HG02981 (cell line): ENCODE data around the gene SNTG2.

Experiments used
- ATAC-seq: cut with Tn5 transposase; IDR thresholded peaks from one replicate; pipeline ENCODE4 v1.9.1; 2021; ENCODE audit warnings: mild to moderate bottlenecking, moderate library complexity; ENCODE audit not compliant: unreplicated experiment

SNTG2 gene

DNA sequence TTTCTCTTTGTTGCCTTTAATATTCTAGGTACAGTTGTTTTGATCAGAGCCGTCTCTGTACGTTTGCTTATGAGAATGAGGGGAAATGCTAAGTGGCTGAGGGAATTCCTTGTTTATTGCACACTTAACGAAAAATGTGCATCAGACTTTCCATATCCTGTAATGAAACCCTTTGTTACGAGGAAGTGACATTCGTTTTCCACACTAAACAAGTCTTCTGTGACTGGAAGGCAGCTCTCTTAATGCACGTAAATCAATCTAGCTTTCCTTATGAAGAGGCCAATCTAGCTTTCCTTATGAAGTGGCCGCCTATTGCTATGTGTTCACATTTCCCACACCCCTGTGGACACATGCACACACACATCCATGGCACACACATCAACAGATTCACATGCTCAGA lies 186.2 kb downstream of the SNTG2 start:
- ATAC-seq, result no peak

DNA sequence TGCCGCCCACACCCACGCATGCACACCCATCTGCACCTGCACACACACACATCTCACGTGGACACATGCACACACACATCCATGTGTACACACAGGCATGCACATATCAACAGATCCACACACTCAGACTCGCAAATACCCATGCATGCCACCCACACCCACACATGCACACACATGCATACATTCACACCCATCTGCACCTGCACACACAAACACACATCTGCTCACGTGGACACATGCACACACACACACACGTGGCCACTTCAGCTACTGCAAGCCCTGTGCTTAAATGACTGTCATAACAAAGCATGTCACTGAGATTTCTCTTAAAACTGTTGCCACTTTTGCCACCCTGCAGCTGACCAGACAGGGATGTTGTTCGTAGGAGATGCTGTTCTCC lies 186.6 kb downstream of the SNTG2 start:
- no peak for ATAC-seq

DNA sequence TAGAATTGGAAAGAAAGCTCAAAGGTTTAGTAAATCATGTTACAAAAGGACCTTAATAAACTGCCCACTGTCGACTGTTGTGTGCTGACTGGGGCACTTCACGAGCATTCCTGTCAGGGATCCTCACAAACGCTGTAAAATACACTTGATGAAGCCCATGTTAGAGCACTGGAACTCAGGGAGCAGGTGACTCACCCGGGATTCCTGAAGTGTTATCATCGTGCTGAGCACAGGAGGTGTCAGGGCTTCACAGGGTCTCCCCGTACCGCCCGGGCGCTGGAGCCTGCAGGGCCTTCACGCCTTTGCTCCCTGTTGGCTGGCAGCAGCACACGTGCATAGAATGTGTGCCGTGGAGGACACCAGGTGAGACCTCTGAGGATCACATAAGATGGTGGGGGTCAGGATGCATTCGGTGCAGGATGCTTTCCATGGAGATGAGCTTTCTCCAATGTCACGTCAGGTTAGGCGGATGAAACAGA lies 187.3 kb downstream of the SNTG2 start:
- ATAC-seq, result no peak

DNA sequence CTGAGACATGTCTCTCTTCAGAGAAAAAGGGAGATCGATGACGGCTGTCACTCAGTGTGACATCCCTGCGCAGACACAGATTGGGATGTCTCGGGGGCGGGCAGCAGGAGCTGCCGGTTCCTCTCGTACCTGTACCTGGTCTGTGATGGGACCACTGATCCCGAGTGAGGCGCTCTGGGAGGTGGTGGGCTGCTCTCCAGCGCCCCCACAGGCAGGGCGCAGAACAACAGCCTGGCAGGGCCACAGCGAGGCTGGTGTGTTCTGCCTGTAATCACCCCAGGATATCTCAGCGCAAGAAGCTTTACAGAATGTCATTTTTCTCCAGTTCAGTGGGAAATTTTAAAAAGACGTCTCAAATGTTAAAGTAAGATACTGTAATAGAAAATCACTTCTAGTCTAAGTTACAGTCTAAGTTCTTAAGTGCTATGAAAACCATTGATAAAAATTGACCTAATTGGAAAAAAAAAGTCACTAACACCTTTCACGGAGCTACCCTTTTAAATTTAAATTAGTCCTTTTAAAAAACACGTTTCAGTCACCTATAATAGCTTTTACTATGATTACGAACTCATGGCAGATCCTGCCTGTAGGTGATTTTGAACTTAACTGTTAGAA lies 189.8 kb downstream of the SNTG2 start:
- peak; percentile 73 for ATAC-seq

DNA sequence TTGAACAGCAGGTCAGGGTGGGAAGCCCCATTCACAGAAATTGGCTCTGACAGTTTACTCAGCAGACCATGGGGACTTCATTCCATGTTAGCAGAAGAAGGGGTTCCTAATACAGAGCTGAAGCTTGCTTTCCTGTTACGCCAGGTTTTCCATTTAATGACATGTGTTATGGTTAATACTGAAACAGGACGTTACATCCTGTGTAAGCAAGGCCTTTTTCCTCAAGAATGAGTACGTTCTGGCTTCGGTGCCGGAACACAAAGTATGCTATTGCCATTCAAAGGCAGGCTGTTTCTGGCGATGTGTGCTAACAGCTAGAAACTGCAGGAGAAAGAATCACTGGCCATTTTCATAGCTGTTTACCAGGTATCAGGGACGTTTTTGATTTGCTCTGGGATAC lies 190.4 kb downstream of the SNTG2 start:
- no peak for ATAC-seq

DNA sequence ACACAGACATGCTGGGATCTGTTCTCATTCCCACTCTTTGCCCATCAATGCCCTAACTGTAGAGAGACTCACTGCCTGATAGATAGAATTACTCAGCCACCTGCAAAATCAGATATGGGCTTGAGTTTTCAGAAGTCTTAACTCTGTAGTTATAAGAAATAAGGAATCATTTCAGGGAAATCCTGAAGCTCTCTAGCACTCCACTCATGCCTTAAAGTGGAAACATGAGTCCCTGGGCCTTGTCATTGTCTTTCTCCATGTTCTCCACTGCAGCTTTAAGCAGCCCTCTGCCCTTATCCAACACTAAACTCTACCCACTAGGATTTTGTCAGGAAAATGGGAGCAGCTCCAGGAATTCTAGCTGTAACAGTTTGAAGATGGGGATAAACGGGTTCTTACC lies 192.5 kb downstream of the SNTG2 start:
- ATAC-seq, result no peak

DNA sequence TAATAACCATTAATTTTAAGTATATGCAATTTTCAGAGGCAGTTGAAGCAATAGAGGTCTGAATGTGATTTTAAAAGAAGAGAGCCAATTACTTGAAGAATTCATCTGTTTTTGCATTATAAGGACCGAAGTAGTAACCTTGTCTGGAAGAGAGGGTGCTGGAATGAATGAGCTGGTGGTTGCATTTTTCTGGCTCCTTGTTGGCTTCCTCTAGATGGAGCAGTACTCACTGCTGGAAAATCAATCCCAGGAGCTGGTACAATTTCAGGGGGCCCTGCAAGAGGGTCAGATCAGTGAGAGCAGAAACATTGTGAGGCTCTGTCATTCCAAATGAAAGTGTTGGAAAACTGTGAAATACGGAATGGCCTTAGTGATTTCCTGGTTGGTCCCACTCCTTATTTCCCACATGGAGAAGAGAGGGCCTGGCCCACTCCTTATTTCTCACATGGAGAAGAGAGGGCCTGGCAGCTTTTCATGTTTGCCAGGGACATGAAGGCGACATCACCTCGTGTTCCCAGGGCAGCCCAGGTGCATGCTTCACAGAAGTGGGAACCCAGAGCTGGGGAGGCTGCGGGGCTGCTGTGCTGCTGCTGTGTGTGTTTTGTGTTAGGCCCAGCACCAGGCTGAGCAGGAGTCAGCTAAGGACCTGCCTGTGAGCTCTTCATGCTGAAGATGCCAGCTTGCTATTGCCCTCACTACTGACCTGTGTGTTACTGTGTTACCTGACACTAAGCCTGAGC lies 197.4 kb downstream of the SNTG2 start:
- no peak for ATAC-seq

DNA sequence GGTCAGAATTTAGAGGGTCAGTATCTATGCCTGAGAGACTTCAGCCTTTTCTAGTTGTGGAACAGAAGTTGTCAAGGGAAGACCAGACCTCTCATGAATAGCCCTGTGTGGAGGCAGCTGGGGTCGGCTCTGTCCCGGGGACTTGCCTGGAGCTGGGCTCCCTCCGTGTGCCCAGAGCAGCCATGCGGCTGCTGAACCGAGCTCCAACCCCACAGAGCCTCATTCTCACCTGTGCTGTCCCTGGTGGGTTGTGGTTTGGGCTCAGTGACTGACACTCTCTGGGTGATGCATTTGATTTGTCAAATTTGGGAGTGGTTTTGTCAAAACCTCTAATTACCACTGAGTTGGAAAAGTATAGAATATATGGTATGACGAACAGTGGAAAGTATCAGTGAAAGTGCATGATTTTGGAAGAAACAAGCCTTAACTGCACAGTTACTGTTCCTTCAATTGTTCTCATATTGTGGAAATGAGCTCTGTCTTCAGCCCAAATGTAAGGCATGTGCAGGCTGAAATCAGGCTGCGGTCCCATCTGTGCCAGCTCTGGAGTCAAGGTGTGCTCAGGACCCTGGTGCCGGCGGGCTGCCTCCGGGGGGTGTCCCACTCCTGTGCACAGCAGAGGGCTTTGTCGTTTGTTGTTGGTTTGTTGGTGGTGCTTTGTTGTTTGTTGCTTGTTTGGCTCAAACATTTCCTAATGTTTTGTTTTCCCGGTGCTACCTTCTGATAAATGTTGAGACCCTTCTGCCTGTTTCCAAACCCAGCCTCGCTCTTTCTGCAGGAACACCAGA lies 200.3 kb downstream of the SNTG2 start:
- no peak for ATAC-seq

DNA sequence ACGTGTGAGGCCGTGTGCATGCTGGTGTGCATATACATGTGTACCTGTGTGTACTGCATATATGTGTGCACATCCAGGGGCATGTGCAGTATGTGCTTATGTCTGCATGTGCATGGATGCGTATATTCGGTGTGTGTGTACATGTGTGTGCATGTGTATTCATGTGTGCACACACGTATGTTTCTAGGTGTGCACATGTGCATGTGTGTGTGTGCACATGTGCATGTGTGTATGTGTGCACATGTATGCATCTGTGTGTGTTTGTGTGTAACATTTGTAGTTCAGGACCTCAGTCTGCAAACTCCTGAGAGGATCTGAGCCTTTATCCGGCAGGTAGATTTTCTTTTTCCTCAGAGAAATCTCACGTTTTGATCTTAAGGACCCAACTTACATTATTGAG lies 201.7 kb downstream of the SNTG2 start:
- ATAC-seq, result no peak

DNA sequence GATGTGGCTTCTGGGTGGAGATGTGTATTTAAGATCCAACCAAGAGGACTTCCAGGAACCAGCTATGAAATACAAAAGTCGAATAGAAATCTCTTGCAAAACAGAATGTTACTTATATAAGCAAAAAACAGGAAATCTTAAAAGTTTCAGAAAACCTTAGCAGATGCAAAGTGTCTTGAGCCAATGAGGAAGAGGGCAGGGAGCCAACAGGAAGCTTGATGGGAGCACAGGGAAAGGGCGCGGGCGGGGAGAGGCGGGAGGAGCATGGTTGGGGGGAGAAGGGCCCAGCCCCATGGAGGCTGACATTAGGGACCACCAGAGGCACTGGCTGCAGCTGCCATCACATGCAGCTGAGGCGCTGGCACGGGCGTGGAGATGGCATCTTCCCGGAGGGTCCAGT lies 203.3 kb downstream of the SNTG2 start:
- ATAC-seq, result no peak

DNA sequence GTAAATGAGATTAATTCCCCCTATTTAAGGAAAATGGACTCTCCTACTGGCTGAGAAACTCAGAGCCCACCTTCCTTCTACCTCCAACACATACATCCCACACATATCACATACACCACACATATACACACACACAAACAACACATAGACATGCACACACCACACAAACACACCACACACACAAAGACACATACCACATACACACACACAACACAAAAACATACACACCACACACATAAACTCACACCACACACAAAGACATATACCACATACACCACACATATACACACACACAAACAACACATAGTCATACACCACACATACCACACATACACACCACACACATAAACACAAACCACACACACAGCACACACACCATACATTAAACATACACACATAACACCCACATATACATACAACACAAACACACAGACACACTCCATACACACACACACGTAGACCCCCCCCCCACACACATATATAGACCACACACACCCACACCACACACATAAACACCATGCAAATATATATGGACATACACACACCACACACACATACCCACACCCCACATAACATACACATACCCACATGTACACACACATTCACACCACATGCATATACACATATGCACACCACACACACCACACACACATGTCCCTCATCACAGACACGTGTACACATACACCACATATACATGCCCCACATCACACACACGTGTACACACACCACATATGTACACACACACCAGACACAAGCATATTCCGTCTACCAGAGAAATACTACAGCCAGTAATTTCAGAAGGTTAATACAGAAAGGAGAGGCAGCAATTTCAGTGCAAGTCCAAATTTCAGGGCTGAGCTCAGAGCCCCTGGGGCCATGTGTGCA lies 204.3 kb downstream of the SNTG2 start:
- ATAC-seq, result no peak

DNA sequence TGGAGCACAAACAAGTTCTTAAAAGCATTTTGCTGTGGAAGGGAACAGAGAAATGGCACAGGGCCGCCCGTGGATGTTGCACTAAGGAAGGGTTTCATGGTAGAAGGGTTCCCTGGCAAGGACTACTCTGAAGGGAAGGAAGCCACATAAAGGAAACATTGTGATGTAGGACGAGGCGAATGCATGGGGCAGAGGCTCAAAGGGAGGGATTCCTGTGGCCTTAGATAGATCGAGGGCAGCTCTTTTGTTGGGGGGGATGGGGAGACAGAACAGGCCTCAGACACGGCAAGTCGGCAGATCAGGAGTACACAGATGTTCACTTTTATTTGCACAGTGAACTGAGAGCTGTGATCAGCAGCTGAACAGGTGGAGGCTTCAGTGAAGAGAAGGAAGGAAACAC lies 205.4 kb downstream of the SNTG2 start:
- ATAC-seq, result no peak

DNA sequence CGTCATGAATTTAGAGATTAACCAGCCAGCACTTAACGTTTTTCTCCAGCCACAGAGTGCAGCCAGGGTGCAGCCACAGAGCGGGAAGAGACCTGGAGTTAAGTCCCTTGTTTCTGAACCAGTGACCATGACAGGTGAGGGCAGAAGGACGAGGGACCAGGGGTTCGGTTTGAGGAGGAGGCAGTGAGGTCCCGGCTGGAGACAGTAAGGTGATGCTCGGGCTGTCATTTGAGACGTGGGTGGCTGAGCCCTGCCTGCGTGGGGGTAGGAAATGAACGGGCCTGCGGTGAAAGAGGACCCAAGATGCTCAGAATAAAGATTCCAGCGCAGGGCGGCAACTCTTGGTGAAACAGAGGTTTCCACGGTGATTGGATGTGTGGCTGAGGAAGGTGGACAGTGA lies 205.9 kb downstream of the SNTG2 start:
- ATAC-seq, result no peak

DNA sequence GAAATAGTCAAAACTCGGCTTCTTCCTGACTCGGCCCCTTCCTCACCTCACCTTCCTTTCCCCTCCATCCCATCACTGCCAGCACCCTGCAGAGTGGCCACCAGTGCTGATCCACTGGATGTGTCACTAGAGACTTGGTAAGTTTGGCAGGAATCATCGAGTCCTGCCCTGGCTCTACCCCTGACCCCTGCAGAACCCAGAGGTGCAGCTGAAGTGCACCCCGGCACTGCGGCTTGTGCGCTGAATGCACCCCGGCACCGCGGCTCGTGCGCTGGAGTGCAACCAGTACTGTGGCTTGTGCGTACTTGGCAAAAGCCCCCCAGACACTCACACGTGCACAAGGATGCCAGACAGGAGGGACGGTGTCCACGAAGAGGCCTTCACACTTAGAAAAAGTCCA lies 206.5 kb downstream of the SNTG2 start:
- ATAC-seq, result no peak

DNA sequence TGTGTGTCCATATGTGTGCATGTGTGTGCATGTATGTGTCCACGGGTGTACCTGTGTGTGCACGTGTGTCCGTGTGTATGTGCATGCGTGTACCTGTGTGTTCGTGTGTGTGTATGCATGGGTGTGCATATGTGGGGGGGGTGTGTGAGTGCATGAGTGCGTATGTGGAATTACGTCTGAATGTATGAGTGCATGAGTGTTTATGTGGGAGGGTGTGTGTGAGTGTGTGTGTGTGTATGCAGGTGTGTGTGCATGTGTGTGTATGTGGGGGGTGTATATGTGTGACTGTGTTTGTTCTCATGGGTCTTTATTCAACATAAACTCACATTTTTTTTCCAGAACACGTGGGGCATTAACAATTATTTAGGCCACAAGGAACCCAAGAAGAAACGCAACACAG lies 208.4 kb downstream of the SNTG2 start:
- ATAC-seq, result no peak

DNA sequence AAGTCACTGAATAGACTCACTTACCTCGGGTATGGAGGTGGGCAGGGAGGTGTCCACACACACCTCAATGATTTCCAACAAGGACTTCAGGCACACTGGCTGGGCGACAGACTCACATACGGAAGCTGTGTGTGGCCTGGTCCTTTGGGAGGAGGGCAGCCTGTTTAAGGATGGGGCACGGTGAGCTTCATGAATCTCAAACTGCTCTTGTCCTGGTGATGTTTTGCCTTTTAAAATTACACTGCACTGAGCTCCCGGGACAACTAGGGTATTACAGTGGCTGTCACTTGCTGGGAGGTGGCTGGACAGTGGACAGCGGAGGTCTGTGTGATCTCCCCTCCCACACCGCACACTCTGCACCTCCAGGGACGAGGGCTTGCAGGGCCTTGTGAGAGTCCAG lies 211.6 kb downstream of the SNTG2 start:
- ATAC-seq, result no peak

DNA sequence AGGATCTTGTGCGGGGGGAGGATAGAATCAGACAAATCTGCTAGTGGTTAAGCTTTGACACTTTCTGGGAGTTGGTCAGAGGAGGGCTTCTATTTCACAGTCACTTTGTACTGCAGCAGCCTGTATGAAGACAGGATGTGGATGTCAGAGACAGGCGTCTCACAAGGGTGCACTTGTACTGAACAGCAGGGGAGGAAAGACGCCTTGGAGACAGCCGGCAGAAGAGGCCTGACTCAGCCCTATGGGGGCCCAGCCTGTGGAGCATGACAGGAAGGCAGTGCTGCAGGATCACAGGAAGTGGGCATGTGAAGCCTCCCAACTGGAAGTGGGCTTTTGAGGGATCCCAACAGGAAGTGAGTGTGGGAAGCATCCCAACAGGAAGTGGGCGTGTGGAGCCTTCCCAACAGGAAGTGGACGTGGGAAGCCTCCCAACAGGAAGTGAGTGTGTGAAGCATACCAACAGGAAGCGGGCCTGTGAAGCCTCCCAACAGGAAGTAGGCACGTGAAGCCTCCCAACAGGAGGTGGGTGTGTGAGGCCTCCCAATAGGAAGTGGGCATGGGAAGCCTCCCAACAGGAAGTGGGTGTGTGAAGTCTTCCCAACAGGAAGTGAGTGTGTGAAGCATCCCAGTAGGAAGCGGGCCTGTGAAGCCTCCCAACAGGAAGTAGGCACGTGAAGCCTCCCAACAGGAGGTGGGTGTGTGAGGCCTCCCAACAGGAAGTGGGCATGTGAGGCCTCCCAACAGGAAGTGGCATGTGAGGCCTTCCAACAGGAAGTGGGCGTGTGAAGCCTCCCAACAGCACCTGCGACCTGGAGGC lies 212.3 kb downstream of the SNTG2 start:
- ATAC-seq, result peak; percentile 61

DNA sequence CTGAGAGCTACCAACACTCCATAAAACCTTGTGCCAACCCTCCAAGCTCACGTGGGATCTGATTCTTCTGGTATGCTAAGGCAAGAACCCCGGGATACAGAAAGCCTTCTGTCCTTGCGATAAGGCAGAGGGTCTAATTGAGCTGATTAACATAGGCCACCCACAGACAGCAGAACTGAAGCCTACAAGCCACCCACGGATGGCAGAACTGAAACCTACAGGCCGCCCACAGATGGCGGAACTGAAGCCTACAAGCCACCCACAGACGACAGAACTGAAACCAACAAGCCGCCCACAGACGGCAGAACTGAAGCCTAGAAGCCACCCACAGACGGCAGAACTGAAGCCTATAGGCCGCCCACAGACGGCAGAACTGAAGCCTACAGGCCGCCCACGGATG lies 216.3 kb downstream of the SNTG2 start:
- no peak for ATAC-seq

DNA sequence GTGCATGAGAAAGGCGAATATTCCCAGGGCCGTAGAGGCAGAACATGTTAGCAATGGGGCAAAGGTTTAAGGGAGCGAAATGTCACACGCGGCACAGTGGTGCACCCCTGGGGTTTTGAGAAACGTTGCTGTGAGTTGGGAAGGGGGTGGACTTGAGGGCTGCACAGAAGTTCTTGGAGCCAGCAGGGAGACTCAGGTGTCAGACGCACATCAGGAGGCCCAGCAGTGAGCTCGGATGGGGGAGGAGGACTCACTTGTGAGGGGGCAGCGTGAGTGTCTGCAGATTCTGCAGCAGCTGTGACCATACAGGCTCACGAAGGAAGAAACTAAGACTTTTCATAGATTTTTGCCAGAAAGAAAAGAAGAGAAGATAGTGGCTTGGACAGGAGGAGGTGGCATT lies 218.2 kb downstream of the SNTG2 start:
- ATAC-seq, result no peak

DNA sequence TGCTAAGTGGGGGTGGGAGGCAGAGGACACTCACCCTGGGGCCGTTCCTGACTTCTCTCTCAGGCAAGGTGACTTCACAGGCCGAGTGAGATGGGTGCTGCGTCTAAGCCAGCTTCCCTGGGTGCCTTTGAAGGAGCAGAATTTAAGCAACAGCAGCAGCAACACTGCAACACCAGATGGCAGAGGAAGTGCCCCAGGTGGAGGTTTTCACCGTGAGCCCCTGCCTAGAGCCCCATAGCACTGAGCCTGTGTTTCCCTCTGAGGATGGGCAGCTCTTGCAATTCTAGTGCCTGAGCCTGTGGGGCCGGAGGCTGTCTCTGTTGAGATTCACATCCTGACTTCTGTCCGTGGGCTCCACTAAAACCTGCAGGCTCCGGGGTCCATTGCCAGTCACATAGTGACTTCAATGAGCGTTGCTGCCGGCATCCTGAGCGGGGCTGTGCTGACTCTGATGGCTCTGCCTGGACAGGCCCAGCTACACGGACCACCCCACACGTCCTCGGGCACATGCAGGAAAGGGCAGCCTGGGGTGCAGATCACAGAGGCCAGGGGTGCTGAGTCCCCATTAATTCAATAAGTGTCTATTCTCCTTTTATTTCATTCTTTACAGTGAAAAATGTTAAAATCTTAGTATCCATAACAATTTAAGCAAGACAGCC lies 218.8 kb downstream of the SNTG2 start:
- no peak for ATAC-seq
